ENCODE results near the gene COX14.

Gene COX14

DNA sequence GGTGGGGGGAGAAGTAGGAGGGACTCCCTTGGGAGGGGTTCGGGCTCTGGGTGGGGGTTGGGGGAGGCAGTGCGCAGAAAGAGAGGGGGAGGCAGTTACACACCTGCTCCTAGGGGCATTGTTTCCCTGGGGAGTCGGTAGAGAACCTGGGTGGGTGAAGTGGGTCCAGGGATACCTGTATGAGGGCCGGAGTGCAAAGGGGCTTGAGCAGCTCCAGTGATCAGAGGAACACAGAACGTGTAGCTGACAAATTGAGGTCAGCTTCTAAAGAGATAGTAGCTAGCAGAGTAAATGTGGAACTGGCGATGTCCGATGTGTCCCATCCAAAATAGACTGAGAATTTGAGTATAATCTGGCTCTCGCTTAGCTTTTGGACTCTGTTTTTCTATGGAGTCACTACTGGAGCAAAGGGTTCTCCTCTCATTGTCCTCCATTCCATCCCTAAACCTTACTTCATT, 26.4 kb upstream of the COX14 start:
- no peak for DNase-seq

DNA sequence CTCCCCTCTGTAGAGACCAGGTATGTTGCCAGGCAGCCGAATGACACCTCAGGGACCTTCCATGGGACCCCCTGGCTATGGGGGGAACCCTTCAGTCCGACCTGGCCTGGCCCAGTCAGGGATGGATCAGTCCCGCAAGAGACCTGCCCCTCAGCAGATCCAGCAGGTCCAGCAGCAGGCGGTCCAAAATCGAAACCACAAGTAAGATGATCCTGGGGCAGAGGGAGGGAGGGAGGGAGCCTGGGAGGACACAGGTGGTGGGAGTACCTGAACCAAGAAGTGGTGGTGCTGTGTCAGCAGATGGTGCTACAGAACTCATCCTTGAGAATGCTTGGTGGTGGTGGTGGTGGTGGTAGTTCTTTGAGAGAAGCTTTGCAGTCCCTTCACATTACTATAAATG, 25.9 kb upstream of the COX14 start:
- DNase-seq, result no peak

GRCh38 chr12:50087151-50087550, 24.9 kb upstream of the COX14 start:
- no peak for DNase-seq

- no peak for DNase-seq
These were observed 24.0 kb upstream of the COX14 start for GRCh38 chr12:50087995-50088394.

GRCh38 chr12:50088577-50089335, 23.3 kb upstream of the COX14 start:
- DNase-seq, result peak; percentile 53 to 58

DNA sequence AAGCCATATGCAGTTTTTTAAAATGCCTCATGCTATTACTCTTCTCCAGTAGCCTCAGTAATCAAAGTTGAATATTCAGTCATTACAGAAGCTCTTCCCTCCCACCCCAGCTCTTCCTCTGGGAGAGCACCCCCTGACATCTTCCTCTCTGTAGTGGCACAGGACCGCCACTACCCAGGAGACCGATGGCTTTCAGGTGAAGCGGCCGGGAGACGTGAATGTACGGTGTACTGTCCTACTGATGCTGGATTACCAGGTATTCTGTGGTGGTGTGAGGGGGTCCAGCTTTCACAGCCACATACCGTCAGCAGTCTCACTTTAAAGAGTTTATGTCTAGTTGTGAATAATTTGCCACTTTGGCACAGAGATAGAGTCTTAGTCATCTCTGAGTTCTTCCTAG, 22.3 kb upstream of the COX14 start:
- no peak for DNase-seq

DNA sequence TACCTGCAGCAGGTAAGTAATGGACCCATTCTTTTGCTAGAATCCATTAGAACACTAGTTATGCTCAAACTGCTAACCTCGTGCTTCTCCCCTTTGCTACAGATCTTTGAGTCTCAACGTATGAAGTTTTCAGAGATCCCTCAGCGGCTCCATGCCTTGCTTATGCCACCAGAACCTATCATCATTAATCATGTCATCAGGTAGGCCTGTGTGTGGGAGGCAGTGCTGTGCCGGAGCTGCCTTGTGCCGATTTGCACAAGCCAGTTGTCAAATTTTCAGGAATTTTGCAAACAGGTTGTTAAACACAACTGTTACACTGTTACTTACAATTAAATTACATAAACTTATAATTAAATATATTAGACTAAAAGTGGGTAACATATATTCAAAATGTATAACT, 21.6 kb upstream of the COX14 start:
- no peak for DNase-seq

DNA sequence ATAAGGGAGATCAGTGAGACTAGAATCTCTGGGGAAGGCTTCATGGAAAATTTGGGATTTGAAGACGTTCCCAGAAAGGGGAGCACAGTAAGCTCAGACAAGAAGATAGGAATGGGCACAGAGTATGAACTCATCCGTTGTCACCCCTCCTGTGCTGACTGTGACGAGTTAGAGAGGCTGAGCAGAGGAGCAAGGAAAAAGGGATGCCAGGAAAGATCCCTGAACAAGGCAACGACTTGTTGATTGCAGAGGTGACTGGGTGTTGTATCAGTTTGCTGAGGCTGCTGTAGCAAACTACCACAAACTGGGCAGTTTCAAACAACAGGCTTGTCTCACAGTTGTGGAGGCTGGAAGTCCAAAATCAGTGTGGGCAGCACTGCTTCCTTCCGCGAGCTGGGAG, 14.1 kb upstream of the COX14 start:
- DNase-seq, result no peak

DNA sequence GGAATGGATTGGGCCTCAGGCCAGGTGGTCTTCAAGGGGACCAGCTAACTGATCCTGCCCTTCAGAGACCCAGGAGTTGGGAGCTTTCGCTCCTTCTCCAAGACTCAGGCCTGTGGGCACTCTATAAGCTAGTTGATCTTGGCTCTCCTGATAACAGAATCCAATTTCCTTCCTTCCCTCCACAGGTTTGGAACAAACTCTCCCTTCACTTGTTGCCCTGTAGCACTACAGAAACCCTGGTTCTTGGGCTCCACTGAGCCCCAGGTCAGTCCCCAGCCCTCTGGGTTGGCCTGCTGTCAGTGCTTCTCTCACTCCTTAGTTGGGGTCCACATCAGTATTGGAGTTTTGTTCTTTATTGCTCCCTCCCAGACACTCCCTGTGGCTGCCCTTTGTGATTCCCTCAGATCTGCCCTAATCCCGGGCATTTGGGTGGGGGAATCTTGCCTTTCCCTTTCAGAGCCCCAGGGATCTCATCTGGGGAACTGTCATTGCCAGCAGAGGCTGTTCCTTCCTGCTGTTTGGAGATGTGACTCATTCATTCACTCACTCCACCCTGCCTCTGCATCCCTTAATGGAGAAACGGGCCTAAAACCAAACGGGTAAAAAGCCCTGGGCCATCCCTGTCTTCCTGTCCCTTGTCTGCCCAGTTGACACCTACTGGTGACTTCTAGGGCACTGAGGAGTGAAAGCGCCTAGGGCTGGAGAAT, 12.6 kb upstream of the COX14 start:
- DNase-seq, result no peak

DNA sequence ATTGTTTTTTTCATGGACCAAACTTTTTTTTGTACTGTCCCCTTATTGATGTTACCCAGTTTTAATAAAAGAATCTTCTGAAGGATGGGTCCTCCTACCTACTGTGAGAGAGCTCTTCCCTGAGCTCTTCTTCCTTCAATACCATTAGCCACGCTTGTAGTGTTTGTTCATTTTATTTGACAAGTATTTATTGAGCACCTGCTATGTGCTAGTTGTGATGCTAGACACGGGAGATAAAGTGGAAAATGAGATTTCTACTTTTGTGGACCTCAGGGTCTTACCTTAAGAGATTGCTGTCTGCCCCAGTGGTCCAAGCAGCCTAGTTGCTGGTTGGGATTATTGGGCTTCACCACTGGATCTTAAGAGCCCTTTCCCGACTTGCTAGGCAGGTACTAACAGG, 11.5 kb upstream of the COX14 start:
- DNase-seq, result no peak

GRCh38 chr12:50101663-50102062, 10.4 kb upstream of the COX14 start:
- no peak for DNase-seq

DNA sequence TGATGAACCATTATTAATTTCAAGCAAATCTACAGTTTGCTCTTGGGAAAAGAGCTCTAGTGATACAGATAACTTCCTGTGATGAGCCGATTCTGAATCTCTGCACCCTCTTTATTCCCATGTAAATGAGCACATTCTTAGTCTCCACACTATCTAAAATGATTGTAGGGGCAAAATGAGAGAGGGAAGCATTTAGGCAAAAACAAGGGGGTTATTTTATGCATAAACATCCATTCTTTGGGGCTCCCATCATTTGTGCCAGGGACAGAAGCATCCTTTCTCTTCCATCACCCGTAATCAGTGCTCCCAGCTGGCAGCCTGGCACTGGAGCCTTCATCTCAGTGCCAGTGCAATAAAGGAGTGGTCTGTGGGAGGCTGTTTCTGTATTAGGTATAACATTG, 9.9 kb upstream of the COX14 start:
- no peak for DNase-seq

DNA sequence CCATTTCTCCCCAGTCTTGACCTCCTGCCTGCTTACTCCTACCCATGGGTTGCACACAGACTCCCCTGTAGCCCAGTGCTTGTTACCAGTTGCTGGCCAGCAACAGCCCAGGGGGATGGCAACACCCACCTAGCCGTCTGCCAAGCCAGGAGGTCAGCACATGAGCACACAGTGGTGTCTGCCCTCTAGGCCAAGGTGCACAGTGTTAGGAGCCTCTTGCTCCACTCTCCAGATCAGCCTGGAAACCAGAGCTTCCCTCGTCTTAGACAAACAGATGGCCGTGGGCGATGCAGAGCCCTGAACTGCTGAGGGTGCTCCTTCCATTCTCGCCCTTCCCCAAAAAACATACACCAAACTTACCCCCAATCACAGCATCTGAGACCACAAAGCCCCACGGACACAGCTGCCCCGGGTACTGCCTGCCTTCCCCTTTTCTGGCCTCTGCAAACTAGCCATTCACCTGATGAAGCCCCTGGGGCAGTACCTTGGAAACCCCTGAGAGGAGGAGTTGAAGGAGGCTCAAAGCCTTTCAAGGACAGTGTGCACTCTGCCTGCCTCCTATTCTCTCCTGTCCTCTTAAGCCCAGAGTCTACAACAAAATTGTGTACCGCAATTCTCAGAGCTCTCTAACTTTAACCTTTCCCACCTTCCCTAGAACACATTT, 9.3 kb upstream of the COX14 start:
- DNase-seq, result no peak

DNA sequence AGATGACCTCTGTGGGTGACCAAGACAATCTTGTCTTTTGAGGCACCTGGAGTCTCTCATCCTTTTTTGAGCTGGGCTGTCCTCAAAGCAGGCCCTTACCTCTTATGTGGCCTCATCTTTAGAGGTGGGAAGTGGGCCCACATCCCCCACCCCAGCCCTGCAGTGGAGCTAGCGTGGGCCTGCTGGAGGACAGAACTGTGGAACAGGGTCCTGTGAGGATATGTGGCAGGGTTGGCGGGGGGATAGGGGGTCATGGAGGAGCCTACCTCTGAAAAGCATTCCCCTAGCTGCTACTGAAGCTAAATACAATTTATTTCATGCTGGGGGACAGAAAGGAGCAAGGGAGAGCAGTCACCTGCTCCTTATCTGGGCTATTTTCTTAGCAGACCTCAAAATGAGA, 8.7 kb upstream of the COX14 start:
- DNase-seq, result no peak

DNA sequence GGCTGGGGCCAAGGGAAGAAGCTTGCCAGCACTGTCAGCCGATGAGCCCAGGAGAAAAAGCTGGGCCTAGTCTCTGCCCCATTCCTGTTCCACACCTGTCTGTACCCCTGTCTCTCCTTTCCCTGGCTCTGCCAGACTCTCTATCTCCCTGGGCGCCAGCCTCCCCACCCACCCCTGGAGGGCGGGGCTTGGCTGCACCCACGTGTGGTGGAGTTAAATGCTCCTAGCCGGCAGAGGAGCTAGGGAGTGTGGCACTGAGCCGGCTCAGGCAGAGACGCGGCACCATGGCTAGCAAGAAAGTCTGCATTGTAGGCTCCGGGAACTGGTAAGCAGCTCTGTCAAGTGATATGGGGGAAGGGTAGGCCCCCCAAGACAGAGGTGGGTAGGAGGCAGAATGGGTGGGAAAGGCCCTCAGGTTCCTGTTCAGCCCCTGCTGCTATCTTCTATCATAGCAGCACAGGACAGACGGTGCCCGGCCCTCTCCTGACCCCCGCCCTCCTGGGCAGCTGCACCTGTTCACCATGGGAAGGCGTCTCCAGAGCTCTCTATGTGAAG, 8.2 kb upstream of the COX14 start, which contains the start of gene GPD1:
GPD1 (plus strand) TSS at position 242 of the 555 bp plus-strand sequence; CDS start at position 285, 43 bp downstream.
- peak in 1 of 2 donors; percentile 11 for DNase-seq

DNA sequence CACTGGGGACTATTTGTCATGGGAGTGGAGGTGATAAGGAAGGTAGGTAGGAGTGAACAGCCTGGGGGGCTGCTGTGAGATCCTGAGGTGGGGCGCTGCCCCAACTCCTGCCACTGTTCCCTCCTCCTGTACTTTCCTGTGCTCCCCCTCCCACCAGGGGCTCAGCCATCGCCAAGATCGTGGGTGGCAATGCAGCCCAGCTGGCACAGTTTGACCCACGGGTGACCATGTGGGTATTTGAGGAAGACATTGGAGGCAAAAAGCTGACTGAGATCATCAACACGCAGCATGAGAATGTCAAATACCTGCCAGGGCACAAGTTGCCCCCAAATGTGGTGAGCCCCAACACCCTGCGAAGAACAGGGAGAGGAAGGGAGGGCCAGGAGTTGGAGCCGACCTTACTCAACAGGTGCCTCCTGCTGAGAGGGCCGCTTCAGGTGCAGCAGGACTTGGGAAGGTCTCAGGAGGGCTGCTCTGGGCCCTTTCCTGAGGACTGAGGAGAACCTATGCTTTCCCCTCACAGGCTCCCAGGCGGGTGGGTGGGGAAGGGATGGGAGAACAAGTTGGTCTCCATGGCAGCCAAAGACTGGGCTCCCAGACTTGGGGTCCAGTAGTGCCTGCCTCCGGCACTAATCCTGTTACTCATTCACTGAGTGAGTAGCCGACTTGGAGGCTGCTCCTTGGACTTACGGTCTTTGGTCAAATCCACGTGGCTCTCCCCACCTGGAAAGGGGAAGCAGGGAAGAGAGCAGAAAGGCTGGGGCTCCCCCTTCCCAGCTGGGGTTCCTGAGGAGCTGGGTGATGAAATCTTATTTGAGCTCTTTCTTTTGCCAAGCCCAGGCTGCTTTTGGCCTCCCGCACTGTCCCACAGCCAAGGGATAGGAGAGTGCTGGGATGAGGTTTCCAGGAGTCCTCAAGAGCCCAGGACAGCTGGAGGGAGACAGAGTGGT, 7.3 kb upstream of the COX14 start:
- no peak for DNase-seq

DNA sequence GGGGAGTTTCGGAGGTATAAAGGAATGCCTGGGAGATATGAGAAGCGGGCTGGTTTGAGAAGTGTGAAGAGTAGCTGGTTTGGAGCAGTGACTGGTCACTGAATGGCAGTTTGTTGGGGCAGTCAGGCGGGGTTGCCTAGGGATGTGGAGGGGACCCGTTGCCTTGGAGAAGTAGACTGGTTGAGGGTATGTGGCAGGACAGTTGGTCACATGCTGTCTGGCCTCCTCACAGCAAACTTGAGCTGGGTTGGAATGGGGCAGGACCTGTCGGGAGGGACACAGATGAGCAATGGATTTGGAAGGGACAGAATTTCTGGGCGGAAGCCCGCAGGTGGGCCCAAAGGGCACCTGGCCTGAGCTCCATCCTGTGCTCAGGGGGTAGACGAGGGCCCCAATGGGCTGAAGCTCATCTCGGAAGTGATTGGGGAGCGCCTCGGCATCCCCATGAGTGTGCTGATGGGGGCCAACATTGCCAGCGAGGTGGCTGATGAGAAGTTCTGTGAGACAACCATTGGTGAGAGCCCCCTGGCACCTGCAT, 6.1 kb upstream of the COX14 start:
- no peak for DNase-seq

GRCh38 chr12:50106907-50107306, 5.1 kb upstream of the COX14 start:
- no peak for DNase-seq

DNA sequence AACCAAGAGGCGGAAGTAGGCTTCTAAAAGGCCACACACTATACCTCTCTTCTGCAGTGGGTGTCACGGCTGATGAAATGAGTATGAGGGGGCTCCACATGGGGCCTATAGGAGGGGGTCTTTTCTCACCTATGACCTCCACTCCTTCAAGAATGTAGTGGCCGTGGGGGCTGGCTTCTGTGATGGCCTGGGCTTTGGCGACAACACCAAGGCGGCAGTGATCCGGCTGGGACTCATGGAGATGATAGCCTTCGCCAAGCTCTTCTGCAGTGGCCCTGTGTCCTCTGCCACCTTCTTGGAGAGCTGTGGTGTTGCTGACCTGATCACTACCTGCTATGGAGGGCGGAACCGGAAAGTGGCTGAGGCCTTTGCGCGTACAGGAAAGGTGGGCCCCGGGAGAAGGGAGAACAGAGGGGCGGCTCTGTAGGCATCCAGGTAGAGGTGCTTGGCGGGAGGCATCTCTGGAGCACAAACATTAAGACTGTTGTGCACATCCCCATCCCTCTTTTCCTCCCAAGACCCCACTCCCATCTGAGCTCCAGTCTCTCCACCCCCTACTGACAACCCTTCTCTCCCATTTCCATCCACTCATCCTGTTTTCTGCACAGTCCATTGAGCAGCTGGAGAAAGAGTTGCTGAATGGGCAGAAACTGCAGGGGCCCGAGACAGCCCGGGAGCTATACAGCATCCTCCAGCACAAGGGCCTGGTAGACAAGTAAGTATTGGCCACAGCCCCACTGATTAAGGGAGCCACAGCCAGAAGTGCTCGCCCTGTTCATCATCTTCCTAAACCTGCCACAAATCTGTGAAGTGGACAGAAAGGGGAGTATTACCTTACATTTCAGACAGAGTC, 4.4 kb upstream of the COX14 start:
- DNase-seq, result no peak

DNA sequence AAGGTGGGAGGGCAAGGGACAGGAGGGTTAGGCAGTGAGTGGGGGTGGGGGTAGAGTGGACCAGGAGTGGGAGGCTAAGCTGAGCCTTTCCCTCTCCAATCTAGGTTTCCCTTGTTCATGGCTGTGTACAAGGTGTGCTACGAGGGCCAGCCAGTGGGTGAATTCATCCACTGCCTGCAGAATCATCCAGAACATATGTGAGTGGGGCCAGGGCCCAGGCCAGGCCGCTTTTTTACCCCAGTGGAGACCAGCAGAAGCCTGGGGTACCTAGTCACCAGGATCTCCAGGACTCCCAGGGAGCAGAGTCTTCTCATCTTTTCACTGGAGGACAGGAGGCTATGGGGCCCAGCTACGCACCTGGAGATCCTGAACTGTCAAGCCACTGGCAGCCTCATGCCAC, 2.7 kb upstream of the COX14 start:
- DNase-seq, result no peak

GRCh38 chr12:50110127-50110761, 1.8 kb upstream of the COX14 start:
- DNase-seq, result no peak
